IPS DF 19.7 (cell line): Measurements from ENCODE around the gene MAPT.

ENCODE experiments used
- DNase-seq: peaks from one replicate; pipeline ENCODE4 v3.0.0-alpha.2; 2013; ENCODE audit warnings: low read depth, low spot score

Gene MAPT

GRCh38 chr17:45894022-45894784 is at the start of gene MAPT:
Gene MAPT (plus strand): TSS chr17:45894554. CDS start chr17:45962338, 67,784 bp downstream.
- peak; percentile 80 for DNase-seq

- no peak for DNase-seq
Measured at GRCh38 chr17:45844695-45845375, 49.5 kb upstream of the MAPT start, which contains the start of gene SPPL2C. Gene SPPL2C (plus strand): TSS chr17:45844881. CDS start chr17:45844907, 26 bp downstream.

GRCh38 chr17:45845376-45846185 is 48.8 kb upstream of the MAPT start:
- no peak for DNase-seq

GRCh38 chr17:45846223-45846622 is 48.1 kb upstream of the MAPT start:
- DNase-seq = no peak

GRCh38 chr17:45846646-45847045 is 47.7 kb upstream of the MAPT start:
- DNase-seq = no peak

GRCh38 chr17:45847101-45847500 is 47.3 kb upstream of the MAPT start:
- DNase-seq = no peak

- DNase-seq = no peak
Measured at GRCh38 chr17:45847747-45848146, 46.6 kb upstream of the MAPT start.

GRCh38 chr17:45848405-45848804 is 45.9 kb upstream of the MAPT start:
- DNase-seq = no peak

GRCh38 chr17:45848868-45849535 is 45.4 kb upstream of the MAPT start:
- DNase-seq = no peak

- no peak for DNase-seq
Measured at GRCh38 chr17:45849536-45849990, 44.8 kb upstream of the MAPT start.

- no peak for DNase-seq
Measured at GRCh38 chr17:45850011-45850410, 44.3 kb upstream of the MAPT start.

- no peak for DNase-seq
Measured at GRCh38 chr17:45850468-45850867, 43.9 kb upstream of the MAPT start.

- no peak for DNase-seq
Measured at GRCh38 chr17:45851022-45851421, 43.3 kb upstream of the MAPT start.

- no peak for DNase-seq
Measured at GRCh38 chr17:45851464-45851863, 42.9 kb upstream of the MAPT start.

- no peak for DNase-seq
Measured at GRCh38 chr17:45851873-45852272, 42.5 kb upstream of the MAPT start.

GRCh38 chr17:45852535-45853297 is 41.6 kb upstream of the MAPT start:
- DNase-seq = no peak

- no peak for DNase-seq
Measured at GRCh38 chr17:45854209-45854608, 40.1 kb upstream of the MAPT start.

- no peak for DNase-seq
Measured at GRCh38 chr17:45855691-45856336, 38.5 kb upstream of the MAPT start.

- no peak for DNase-seq
Measured at GRCh38 chr17:45857977-45858708, 36.2 kb upstream of the MAPT start.

- no peak for DNase-seq
Measured at GRCh38 chr17:45861165-45861564, 33.2 kb upstream of the MAPT start.
